Lower leg skin (tissue), 3 donors: ENCODE results near the gene BNIP3.

Source experiments
- CTCF ChIP-seq, 3 donors: fragments of 450-650 bp; IDR thresholded peaks; one replicate each; pipeline ENCODE4 v1.5.1; 2016; ENCODE audit warnings: antibody characterized with exemption in 3 of 3, mild to moderate bottlenecking in 3 of 3, moderate library complexity in 2 of 3
- POLR2A ChIP-seq, 2 donors: fragments of 450-650 bp; IDR thresholded peaks; one replicate each; pipeline ENCODE4 v1.6.1; 2016 to 2017; ENCODE audit warnings: antibody characterized with exemption in 2 of 2, mild to moderate bottlenecking in 1 of 2, moderate library complexity in 1 of 2

DNA sequence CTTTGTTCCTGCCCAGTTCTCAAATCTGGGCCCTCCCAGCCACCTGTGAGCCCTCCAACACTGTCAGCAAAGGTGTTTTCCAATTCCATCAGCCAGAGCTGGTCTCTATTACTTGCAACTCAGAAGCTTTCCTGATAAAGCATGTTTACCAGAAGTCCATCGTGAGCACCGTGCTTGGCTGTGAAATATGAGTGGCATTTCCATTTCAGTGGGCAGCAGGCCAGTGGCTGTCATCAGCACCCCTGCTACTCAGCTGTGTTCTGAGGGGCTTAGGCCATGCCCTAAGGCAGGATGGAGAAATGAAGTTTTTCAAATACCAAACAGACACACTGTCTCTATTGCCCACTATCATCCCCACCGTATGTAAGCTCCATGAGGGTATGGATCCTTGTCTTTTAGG lies 12.7 kb upstream of the BNIP3 start:
- TF ChIP-seq CTCF (IDR thresholded peaks at IDR 0.05): no peak
- no peak for TF ChIP-seq POLR2A (IDR thresholded peaks at IDR 0.05)
